GM21576 (cell line): ENCODE results near the gene ARHGEF39.
"Not testable (repeated sequence)": the region's sequence is repeated elsewhere in the genome, so short reads cannot be mapped to it uniquely, and the experiment has no call there.

Experiments used
- ATAC-seq: cut with Tn5 transposase; IDR thresholded peaks from one replicate; pipeline ENCODE4 v1.9.1; 2021; ENCODE audit warnings: mild to moderate bottlenecking, moderate library complexity; ENCODE audit not compliant: unreplicated experiment

The ARHGEF39 gene

DNA sequence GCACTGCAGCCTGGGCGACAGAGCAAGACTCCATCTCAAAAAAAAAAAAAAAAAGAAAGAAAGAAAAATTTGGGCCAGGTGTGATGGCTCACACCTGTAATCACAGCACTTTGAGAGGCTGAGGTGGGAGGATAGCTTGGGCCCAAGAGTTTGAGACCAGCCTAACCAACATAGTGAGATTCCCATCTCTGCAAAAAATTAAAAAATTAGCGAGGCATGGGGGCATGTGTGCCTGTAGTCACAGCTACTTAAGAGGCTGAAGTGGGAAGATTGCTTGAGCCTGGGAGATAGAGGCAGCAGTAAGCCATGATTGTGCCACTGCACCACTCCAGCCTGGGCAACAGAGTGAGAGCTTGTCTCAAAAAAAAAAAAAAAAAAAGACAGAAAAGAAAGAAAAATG is 11.4 kb downstream of the ARHGEF39 start:
- ATAC-seq: no peak

DNA sequence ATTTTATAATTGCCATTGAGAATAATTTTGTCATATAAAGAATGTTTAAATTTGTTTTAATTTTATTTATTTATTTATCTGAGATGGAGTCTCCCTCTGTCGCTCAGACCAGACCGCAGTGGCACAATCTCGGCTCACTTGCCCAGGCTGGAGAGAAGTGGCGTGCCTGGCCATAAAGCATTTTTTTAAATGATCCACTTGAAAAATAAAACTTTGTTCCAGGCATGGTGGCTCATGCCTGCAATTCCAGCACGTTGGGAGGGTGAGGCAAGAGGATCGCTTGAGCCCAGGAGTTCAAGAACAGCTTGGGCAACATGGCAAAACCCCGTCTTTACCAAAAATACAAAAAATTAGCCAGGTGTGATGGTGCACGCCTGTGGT is 12.2 kb downstream of the ARHGEF39 start:
- no peak for ATAC-seq

DNA sequence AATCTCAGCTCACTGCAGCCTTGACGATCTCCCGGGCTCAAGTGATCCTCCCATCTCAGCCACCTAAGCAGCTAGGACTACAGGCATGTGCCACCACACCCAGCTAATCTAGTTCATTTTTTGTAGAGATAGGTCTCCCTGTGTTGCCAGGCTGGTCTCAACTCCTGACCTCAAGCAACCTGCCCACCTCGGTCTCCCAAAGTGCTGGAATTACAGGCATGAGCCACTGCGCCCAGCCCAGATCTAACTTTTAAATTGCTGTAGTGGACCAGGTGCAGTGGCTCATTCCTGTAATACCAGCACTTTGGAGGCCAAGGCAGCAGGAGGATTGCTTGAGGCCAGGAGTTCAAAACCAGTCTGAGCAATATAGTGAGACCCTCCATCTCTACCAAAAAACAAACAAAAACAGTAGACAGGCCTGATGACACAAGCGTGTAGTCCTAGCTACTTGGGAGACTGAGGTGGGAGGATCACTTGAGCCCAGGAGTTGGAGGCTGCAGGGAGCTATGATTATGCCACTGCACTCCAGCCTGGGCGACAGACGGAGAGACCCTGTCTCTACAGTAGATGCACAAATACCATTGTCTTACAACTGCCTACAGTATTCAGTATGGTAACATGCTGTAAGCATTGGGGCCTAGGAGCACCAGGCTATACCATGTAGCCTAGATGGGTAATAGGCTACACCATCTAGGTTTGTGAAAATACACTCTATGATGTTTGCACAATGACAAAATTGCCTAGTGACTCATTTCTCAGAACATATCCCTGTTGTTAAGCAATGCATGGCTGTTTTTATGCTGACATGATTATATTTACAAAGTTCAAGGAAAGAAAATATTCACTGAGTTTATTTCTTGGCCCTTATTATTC is 12.8 kb downstream of the ARHGEF39 start:
- ATAC-seq: no peak

DNA sequence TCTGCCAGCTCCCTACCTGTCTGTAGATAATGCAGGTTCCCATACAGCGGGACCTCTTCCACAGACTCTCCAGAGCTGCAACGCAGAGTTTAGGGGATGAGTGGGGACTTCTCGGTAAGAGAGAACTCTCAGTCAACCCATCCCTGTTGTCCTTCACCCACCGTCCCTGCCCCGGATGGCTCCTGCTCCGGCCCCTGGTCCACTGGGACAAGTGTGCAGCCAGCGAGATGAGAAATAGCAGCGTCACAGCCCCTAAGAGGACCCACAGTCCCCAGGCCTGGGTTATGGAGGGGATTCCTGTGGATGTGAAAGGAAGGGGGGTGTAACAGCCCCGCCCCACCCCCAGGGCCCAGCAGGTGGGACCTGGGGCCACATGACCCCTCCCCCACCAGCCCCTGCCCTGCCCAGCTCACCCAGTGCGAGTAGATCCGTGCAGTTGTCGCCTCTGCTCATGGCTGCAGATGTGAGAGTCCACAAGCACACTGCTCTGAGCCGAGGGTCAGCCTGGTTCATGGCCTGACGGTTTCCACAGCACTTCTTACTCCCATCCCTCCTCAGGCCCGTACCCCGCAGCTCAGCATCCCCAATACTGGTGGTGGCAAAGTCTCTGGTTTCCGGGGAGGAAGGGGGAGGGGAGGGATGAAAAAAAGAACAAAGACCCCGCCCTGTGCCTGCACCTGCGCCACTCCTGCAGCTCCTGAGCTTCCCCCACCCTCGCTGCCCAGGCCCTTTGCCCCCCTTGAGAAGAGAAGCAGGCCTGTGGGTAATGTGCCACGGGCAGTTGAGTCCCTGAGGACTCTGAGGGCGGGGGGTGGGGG is 14.4 kb downstream of the ARHGEF39 start, which contains the start of gene SIT1:
Gene SIT1 (minus strand): TSS at position 591 of the 818 bp plus-strand sequence. CDS start 78 bp downstream, at position 513.
- no peak for ATAC-seq

DNA sequence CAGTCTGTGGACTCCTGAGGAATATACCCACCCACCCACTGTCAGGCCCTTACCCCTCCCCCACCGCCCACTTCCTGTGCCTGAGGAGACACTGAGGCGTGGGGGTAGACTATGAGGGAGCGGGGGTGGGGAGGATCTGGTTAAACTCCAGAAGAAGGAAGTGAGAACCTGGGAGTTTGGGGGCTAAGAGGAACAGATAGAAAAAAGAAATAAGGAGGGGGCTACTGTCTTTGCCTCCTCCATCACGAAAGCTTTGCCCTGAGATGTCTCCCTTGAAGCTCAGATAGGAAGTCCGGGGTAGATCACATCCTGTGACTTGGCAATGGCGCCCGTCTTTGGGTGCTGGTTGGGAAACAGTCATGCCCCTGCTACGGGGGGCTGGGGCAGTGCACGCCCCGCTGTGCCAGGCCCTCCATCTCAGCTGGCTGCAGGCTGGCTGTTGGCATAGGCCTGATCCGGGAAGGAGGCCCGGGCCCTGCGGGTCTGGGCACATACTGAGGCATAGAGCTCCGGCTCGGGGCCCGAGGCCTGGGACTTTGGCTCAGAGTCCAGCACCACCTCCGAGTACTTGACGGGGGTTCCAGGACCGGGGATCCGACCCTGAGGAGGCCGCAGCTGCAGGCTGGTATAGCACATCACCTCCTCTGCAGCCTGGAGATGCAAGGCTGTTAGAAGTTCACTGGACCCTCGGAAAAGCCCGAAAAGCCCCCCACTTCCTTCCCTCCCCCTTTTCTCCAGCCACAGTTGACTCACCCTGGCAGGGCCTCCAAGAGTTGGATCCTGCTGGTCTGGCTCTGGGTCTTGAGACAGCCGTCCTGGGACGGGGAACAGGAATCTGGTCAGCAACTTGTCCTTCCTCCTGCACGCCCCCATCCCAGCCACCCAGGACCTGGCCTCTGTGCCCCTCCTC is 15.3 kb downstream of the ARHGEF39 start:
- ATAC-seq: no peak

- peak; percentile 76 for ATAC-seq
Measured at GRCh38 chr9:35646533-35647265, 18.3 kb downstream of the ARHGEF39 start.

GRCh38 chr9:35646153-35646532 is 18.9 kb downstream of the ARHGEF39 start:
- no peak for ATAC-seq

- ATAC-seq: not testable (repeated sequence)
Measured at GRCh38 chr9:35645736-35646135, 19.3 kb downstream of the ARHGEF39 start.

DNA sequence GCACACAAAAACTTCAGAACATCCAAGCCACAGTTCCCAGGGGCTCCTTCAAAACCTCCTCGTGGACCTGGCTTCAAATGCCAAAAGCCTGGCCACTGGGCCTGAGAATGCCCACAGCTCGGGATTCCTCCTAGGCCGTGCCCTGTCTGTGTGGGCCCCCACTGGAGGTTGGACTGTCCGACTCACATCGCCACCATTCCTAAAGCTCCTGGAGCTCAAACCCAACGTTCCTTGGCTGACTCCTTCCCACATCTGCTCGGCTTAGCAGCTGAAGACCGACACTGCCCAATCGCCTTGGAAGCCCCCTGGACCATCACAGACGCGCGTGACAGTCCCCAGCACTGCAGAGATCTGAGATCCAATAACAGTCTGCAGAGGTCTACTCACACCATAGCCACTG is 21.9 kb downstream of the ARHGEF39 start:
- ATAC-seq: no peak

GRCh38 chr9:35641478-35641877 is 23.5 kb downstream of the ARHGEF39 start:
- ATAC-seq: not testable (repeated sequence)

- ATAC-seq: not testable (repeated sequence)
Measured at GRCh38 chr9:35640431-35640830, 24.6 kb downstream of the ARHGEF39 start.

GRCh38 chr9:35639631-35640030 is 25.4 kb downstream of the ARHGEF39 start:
- no peak for ATAC-seq

DNA sequence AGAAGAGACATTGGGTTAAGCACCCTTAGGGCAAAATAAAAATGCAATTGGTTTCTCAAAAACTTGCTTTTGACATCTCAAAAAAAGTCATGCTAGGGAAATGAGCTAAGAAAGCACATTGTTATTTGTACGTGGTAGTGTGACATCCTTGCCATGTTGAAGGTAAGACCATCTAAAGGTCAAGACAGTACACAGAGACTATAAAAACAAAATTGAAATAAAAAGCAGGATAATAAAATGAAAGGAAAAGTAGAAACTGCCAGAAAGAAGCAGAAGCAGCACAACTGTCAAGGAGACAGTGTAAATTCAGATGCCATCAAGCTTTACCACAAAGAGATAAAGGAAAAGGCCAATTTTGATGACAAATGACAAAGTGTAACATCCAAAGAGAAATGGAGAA is 25.8 kb downstream of the ARHGEF39 start:
- ATAC-seq: not testable (repeated sequence)

- not testable (repeated sequence) for ATAC-seq
Measured at GRCh38 chr9:35638751-35639150, 26.2 kb downstream of the ARHGEF39 start.

GRCh38 chr9:35637427-35637955 is 27.5 kb downstream of the ARHGEF39 start:
- ATAC-seq: not testable (repeated sequence)

DNA sequence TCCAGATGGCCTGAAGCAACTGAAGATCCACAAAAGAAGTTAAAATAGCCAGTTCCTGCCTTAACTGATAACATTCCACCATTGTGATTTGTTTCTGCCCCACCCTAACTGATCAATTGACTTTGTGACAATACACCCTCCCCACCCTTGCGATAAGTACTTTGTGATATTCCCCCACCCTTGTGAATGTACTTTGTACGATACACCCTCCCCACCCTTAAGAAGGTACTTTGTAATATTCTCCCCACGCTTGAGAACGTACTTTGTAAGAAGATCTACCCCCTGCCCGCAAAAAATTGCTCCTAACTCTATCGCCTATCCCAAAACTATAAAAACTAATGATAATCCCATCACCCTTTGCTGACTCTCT is 28.1 kb downstream of the ARHGEF39 start:
- ATAC-seq: not testable (repeated sequence)

- ATAC-seq: no peak
Measured at GRCh38 chr9:35636135-35636876, 28.7 kb downstream of the ARHGEF39 start.

DNA sequence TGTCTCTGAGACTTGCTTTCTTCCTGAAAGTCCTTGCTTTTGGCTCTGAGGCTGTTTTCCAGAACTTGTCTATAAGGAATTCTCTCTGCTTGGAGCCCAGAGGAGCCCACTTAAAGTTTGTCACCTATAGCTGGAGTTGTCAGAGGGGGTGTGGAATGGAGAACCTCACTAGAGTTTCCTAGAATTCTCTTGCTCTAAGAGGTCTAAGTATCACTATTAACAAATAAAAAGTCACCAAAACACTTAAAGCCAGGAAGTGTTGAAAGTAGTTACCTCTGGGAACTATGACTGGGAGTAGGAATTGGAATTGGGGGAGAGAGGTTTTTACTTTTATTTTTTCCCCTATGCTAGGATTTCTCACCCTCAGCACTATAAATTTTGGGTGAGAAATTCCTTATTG is 29.3 kb downstream of the ARHGEF39 start:
- no peak for ATAC-seq

DNA sequence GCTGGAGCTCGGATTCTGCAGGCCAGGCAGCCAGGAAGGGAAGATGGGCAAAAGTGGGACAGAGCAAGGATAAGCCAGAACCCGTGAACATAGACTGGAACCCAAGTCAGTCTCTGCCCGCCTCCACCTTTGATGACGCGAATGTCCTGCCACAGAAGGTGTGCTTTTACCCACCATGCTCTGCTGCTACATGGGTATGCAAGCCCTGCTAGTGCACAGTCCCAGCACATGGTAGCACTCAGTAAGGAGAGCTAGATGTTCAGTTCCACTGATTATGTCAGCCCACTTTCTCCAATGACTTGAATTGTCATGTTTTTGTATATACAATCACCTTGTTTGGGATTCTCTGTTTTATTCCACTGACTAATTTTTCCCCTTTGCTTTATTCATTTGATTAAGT is 35.4 kb downstream of the ARHGEF39 start:
- no peak for ATAC-seq
